Measurements from ENCODE around the gene PTPN9.

PTPN9 gene

GRCh38 chr15:75437721-75438120, 141.4 kb downstream of the PTPN9 start:
- TF ChIP-seq CEBPB (IDR thresholded peaks at IDR 0.05) (no peak), ZBTB7A (IDR thresholded peaks at IDR 0.05; ENCODE audit: low read depth) (no peak), EGR1 (IDR thresholded peaks at IDR 0.05) (no peak), YY1 (IDR thresholded peaks at IDR 0.05; ENCODE audit: low read depth) (no peak), RAD21 (IDR thresholded peaks at IDR 0.05; ENCODE audit: low read depth) (no peak), TCF12 (IDR thresholded peaks at IDR 0.05; ENCODE audit: low read depth) (no peak), FOXM1 (IDR thresholded peaks at IDR 0.05; ENCODE audit: borderline replicate concordance, low read depth) (no peak), EP300 (IDR thresholded peaks at IDR 0.05; ENCODE audit: borderline replicate concordance) (no peak)

- TF ChIP-seq TAF1 (IDR thresholded peaks at IDR 0.05; ENCODE audit: low read depth) (no peak), TEAD4 (IDR thresholded peaks at IDR 0.05) (no peak), MAX (IDR thresholded peaks at IDR 0.05) (no peak), USF1 (IDR thresholded peaks at IDR 0.05) (no peak), FOXM1 (IDR thresholded peaks at IDR 0.05; ENCODE audit: borderline replicate concordance, low read depth) (no peak), RAD21 (IDR thresholded peaks at IDR 0.05; ENCODE audit: low read depth) (no peak), CEBPB (IDR thresholded peaks at IDR 0.05) (no peak), CREB1 (IDR thresholded peaks at IDR 0.05; ENCODE audit: low read depth) (no peak), EP300 (IDR thresholded peaks at IDR 0.05; ENCODE audit: borderline replicate concordance) (no peak), ZBTB7A (IDR thresholded peaks at IDR 0.05; ENCODE audit: low read depth) (no peak), NFIC (IDR thresholded peaks at IDR 0.05) (no peak)
These were observed 142.2 kb downstream of the PTPN9 start for GRCh38 chr15:75436881-75437280.

GRCh38 chr15:75431682-75432081, 147.4 kb downstream of the PTPN9 start:
- TF ChIP-seq CREB1 (IDR thresholded peaks at IDR 0.05; ENCODE audit: low read depth), result no peak
- no peak for TF ChIP-seq ZBTB7A (IDR thresholded peaks at IDR 0.05; ENCODE audit: low read depth)
- no peak for TF ChIP-seq NFIC (IDR thresholded peaks at IDR 0.05)
- TF ChIP-seq RAD21 (IDR thresholded peaks at IDR 0.05; ENCODE audit: low read depth), result no peak
- TF ChIP-seq EP300 (IDR thresholded peaks at IDR 0.05; ENCODE audit: borderline replicate concordance), result no peak

- TF ChIP-seq TEAD4 (IDR thresholded peaks at IDR 0.05) (no peak), REST (IDR thresholded peaks at IDR 0.05; ENCODE audit: low read depth) (no peak), CREB1 (IDR thresholded peaks at IDR 0.05; ENCODE audit: low read depth) (no peak), TCF12 (IDR thresholded peaks at IDR 0.05; ENCODE audit: low read depth) (no peak), FOXM1 (IDR thresholded peaks at IDR 0.05; ENCODE audit: borderline replicate concordance, low read depth) (no peak), YY1 (IDR thresholded peaks at IDR 0.05; ENCODE audit: low read depth) (no peak), USF1 (IDR thresholded peaks at IDR 0.05) (no peak), EP300 (IDR thresholded peaks at IDR 0.05; ENCODE audit: borderline replicate concordance) (no peak), MAX (IDR thresholded peaks at IDR 0.05) (no peak), EGR1 (IDR thresholded peaks at IDR 0.05) (no peak), TAF1 (IDR thresholded peaks at IDR 0.05; ENCODE audit: low read depth) (no peak), RAD21 (IDR thresholded peaks at IDR 0.05; ENCODE audit: low read depth) (no peak), ZBTB7A (IDR thresholded peaks at IDR 0.05; ENCODE audit: low read depth) (no peak), NFIC (IDR thresholded peaks at IDR 0.05) (no peak), CEBPB (IDR thresholded peaks at IDR 0.05) (no peak)
These were observed 147.8 kb downstream of the PTPN9 start for GRCh38 chr15:75431270-75431669.

- TF ChIP-seq EP300 (IDR thresholded peaks at IDR 0.05; ENCODE audit: borderline replicate concordance) (no peak), NFIC (IDR thresholded peaks at IDR 0.05) (no peak), TCF12 (IDR thresholded peaks at IDR 0.05; ENCODE audit: low read depth) (no peak), TEAD4 (IDR thresholded peaks at IDR 0.05) (no peak), TAF1 (IDR thresholded peaks at IDR 0.05; ENCODE audit: low read depth) (no peak), FOXM1 (IDR thresholded peaks at IDR 0.05; ENCODE audit: borderline replicate concordance, low read depth) (no peak), ZBTB7A (IDR thresholded peaks at IDR 0.05; ENCODE audit: low read depth) (no peak), YY1 (IDR thresholded peaks at IDR 0.05; ENCODE audit: low read depth) (no peak), CREB1 (IDR thresholded peaks at IDR 0.05; ENCODE audit: low read depth) (no peak), MAX (IDR thresholded peaks at IDR 0.05) (no peak), EGR1 (IDR thresholded peaks at IDR 0.05) (no peak), RAD21 (IDR thresholded peaks at IDR 0.05; ENCODE audit: low read depth) (no peak), USF1 (IDR thresholded peaks at IDR 0.05) (no peak)
These were observed 148.9 kb downstream of the PTPN9 start for GRCh38 chr15:75430259-75430658.

- no peak for TF ChIP-seq NFIC (IDR thresholded peaks at IDR 0.05)
- no peak for TF ChIP-seq USF1 (IDR thresholded peaks at IDR 0.05)
- TF ChIP-seq FOXM1 (IDR thresholded peaks at IDR 0.05; ENCODE audit: borderline replicate concordance, low read depth), result no peak
- no peak for TF ChIP-seq MAX (IDR thresholded peaks at IDR 0.05)
- TF ChIP-seq CREB1 (IDR thresholded peaks at IDR 0.05; ENCODE audit: low read depth), result no peak
- TF ChIP-seq REST (IDR thresholded peaks at IDR 0.05; ENCODE audit: low read depth), result no peak
These were observed 151.0 kb downstream of the PTPN9 start for GRCh38 chr15:75428152-75428551.
